Upper lobe of left lung (tissue), 6 donors: Measurements from ENCODE around the gene PDSS2. TPM values are rescaled to one million over a fixed set of nuclear protein-coding genes. Genes with fewer than 3 reads are reported as not detected.
A peak's percentile ranks its signal among the peaks of the same experiment; 100 is the strongest.

Experiments used
- ATAC-seq, 2 donors: fragments of 200-7000 bp; cut with Tn5 transposase; one replicate each; pipeline ENCODE4 v1.9.1; 2022; ENCODE audit warnings: mild to moderate bottlenecking in 2 of 2, moderate library complexity in 2 of 2; ENCODE audit not compliant: low FRiP score in 2 of 2
- DNase-seq, 2 donors: peaks; one replicate each; pipeline ENCODE4 v3.0.0-alpha.2; 2019 to 2020
- H3K27ac ChIP-seq, 4 donors: fragments of 200-600 bp; sonication (generic); one replicate each; pipeline ENCODE4 v1.5.1; 2016 to 2019
- H3K27me3 ChIP-seq, 4 donors: fragments of 200-600 bp; sonication (generic); one replicate each; pipeline ENCODE4 v1.5.1; 2017 to 2019
- H3K36me3 ChIP-seq, 4 donors: fragments of 200-600 bp; sonication (generic); one replicate each; pipeline ENCODE4 v1.5.1; 2016 to 2019
- H3K4me1 ChIP-seq, 4 donors: fragments of 200-600 bp; sonication (generic); one replicate each; pipeline ENCODE4 v1.5.1; 2018 to 2019
- H3K4me3 ChIP-seq, 4 donors: fragments of 200-600 bp; sonication (generic); one replicate each; pipeline ENCODE4 v1.5.1; 2017 to 2019; ENCODE audit warnings: mild to moderate bottlenecking in 2 of 4, moderate library complexity in 1 of 4
- H3K9me3 ChIP-seq, 4 donors: fragments of 200-600 bp; sonication (generic); one replicate each; pipeline ENCODE4 v1.5.1; 2018 to 2019
- EP300 ChIP-seq, 4 donors: sonication (generic); formaldehyde crosslinking; IDR thresholded peaks; one replicate each; pipeline ENCODE4 v1.5.1; 2017; ENCODE audit warnings: antibody characterized with exemption in 4 of 4, control low read depth in 2 of 4
- POLR2A ChIP-seq, 4 donors: fragments of 450-650 bp; IDR thresholded peaks; one replicate each; pipeline ENCODE4 v1.5.1; 2016 to 2017; ENCODE audit warnings: antibody characterized with exemption in 4 of 4, mild to moderate bottlenecking in 2 of 4
- POLR2AphosphoS5 ChIP-seq, 2 donors: sonication (generic); formaldehyde crosslinking; IDR thresholded peaks; one replicate each; pipeline ENCODE4 v1.5.1; 2017; ENCODE audit warnings: antibody characterized with exemption in 2 of 2
- WGBS, 2 donors: methylation state at CpG; one replicate each; pipeline ENCODE4 v1.1.5; 2017 to 2018; 5-methylcytosine and 5-hydroxymethylcytosine counted together
- total RNA-seq, 6 donors: library from RNA; depleted of rRNA in 4 of 6; stranded (reverse); fragments of >200 nt in 4 of 6; gene quantifications; one replicate each; pipeline versions ENCODE4 v1.1.0 to v1.2.1, GENCODE V29; 2016 to 2021
- TF ChIP-seq, protein P1 (sequence below), 6 experiments: fragments of 450-650 bp in 4 of 6; fragments of 200-600 bp in 2 of 6; sonication (generic) in 2 of 6; IDR thresholded peaks; one replicate each; pipeline ENCODE4 v1.5.1; 2016 to 2019; ENCODE audit warnings: antibody characterized with exemption in 6 of 6
- donor health status: DM: no; HTN: no; CAD: no; lungs with moderate emphysema.
- donor health status: DM: no; HTN: yes; CAD: no; lungs with severe emphysema.

PDSS2 gene
- total RNA-seq, 6 donors from 2014 or later: 5.1 to 20.9 (median 15.0) TPM

DNA sequence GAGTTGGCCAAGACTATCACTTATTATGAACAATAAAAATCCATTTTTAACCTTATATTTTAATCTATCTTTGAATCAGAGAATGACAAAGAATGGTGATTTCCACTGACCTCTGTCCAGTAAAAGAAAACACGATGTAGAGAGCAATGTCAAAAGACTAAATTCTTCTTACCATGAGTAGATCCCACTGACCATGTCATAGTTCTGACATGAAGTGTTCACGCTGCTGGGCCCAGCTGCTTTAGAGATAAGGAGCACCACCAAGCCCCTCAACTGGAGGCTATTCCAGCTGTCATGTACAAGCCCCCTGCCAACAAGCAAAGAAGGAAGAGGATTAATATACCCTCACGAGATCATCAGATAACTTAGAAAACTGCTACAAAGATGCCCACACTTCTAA lies 125.3 kb downstream of the PDSS2 start:
- TF ChIP-seq, protein P1, sequence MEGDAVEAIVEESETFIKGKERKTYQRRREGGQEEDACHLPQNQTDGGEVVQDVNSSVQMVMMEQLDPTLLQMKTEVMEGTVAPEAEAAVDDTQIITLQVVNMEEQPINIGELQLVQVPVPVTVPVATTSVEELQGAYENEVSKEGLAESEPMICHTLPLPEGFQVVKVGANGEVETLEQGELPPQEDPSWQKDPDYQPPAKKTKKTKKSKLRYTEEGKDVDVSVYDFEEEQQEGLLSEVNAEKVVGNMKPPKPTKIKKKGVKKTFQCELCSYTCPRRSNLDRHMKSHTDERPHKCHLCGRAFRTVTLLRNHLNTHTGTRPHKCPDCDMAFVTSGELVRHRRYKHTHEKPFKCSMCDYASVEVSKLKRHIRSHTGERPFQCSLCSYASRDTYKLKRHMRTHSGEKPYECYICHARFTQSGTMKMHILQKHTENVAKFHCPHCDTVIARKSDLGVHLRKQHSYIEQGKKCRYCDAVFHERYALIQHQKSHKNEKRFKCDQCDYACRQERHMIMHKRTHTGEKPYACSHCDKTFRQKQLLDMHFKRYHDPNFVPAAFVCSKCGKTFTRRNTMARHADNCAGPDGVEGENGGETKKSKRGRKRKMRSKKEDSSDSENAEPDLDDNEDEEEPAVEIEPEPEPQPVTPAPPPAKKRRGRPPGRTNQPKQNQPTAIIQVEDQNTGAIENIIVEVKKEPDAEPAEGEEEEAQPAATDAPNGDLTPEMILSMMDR (IDR thresholded peaks at IDR 0.05): no peak
- TF ChIP-seq EP300 (IDR thresholded peaks at IDR 0.05) (no peak), POLR2A (IDR thresholded peaks at IDR 0.05) (no peak), POLR2AphosphoS5 (IDR thresholded peaks at IDR 0.05) (no peak)
- ATAC-seq: no peak
- H3K9me3 ChIP-seq: no peaks in the 10 kb centered on the region
- 91 to 94% methylated on average over 3 of the region's 3 CpGs for WGBS, 2 donors
- H3K4me1 ChIP-seq: peaks cover 0 to 5% (median 2%) of the 10 kb centered on the region in 4 donors
- no peak overlapping the region for H3K4me3 ChIP-seq
- H3K27ac ChIP-seq: no peak overlapping the region
- H3K27me3 ChIP-seq: no peaks in the 10 kb centered on the region
- H3K36me3 ChIP-seq: peaks cover 0 to 5% (median 0%) of the 10 kb centered on the region in 4 donors
- no peak for DNase-seq

DNA sequence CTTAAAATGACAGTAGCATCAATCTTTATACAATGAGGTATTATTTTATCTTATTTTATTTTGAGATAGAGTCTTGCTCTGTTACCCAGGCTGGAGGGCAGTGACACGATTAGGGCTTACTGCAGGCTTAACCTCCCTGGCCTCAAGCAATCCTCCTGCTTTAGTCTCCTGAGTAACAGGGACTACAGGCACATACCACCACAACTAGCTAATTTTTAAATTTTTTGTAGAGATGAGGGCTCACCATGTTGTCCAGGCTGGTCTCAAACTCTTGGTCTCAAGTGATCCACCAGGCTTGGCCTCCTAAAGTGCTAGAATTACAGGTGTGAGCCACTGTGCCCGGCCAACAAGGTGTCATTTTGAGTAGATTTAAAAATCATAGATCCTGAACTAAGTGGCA lies 125.9 kb downstream of the PDSS2 start:
- WGBS, 2 donors: 90 to 96% methylated on average over 2 of the region's 2 CpGs
- H3K36me3 ChIP-seq: peaks cover 0 to 5% (median 0%) of the 10 kb centered on the region in 4 donors
- TF ChIP-seq POLR2A (IDR thresholded peaks at IDR 0.05): no peak
- no peak for TF ChIP-seq EP300 (IDR thresholded peaks at IDR 0.05)
- no peak for TF ChIP-seq POLR2AphosphoS5 (IDR thresholded peaks at IDR 0.05)
- TF ChIP-seq, protein P1 (IDR thresholded peaks at IDR 0.05): no peak
- no peak for ATAC-seq
- no peaks in the 10 kb centered on the region for H3K9me3 ChIP-seq
- no peak for DNase-seq
- no peaks in the 10 kb centered on the region for H3K27me3 ChIP-seq
- H3K27ac ChIP-seq: no peak overlapping the region
- no peak overlapping the region for H3K4me3 ChIP-seq
- peaks cover 0 to 8% (median 2%) of the 10 kb centered on the region in 4 donors for H3K4me1 ChIP-seq

DNA sequence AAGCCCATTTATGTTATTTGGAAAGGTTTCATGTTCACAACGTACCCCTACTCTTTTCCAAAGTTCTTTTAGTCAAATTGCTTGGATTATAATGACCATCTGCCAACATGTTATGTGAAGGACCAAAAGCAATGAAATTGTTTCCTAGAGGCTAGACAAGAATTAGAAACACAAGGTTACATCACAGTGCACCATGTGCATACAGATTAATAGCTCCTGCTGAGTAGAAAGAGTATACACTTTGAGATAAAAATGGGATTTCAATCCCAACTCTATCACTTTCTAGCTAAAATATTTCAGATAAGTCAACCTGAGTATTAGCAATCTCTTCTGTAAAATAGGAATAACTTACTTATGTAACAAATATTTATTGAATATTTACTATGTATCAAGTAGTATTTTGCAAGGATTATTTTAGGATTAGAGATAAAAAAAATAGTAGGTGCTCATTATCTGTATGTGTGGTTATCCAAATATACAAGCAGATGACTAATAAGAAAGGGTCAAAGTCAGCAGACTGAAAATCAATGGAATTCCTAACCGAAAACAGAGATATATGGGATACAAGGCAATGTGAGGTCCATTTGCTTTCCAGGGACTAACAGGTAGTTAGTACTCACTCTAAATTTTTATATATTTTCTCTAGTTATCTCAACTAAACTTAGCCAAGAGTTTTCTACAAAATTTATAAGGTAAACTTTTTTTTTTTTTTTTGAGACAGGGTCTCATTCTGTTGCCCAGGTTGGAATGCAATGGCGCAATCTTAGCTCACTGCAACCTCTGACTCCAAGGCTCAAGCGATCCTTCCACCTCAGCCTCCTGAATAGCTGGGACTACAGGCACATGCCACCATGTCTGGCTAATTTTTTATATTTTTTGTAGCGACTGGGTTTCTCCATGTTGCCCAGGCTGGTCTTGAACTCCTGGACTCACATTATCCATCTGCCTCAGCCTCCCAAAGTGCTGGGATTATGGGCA lies 127.7 kb downstream of the PDSS2 start:
- Histone ChIP-seq H3K36me3 (peaks cover 0 to 5% (median 0%) of the 10 kb centered on the region in 4 donors), H3K27me3 (no peaks in the 10 kb centered on the region), H3K4me3 (no peak overlapping the region), H3K27ac (no peak overlapping the region), H3K4me1 (peaks cover 0 to 8% (median 2%) of the 10 kb centered on the region in 4 donors), H3K9me3 (no peaks in the 10 kb centered on the region)
- ATAC-seq (no peak), DNase-seq (no peak)
- WGBS, 2 donors: 94 to 97% methylated on average over 5 of the region's 5 CpGs
- TF ChIP-seq POLR2AphosphoS5 (IDR thresholded peaks at IDR 0.05) (no peak), EP300 (IDR thresholded peaks at IDR 0.05) (no peak), POLR2A (IDR thresholded peaks at IDR 0.05) (no peak)
- TF ChIP-seq, protein P1 (IDR thresholded peaks at IDR 0.05): no peak

DNA sequence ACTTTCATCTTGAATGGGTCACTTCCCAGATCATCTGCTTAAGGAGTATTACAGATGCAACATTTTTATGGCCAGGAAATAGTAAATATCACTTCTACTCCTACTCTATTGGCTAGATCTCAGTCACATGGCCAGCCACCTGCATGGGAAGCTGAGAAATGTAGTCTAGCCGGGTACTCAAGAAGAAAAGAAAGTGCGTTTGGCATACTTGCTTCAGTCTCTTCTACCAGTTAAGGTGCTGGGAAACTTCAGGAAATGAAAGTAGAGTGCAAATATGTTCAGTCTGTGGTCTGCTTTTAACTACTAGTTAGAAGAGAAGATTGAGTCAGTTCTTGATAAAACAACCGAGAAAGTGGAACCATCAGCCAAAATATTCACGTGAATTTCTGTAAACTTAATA lies 129.2 kb downstream of the PDSS2 start:
- H3K9me3 ChIP-seq: no peaks in the 10 kb centered on the region
- no peak for TF ChIP-seq POLR2AphosphoS5 (IDR thresholded peaks at IDR 0.05)
- TF ChIP-seq, protein P1 (IDR thresholded peaks at IDR 0.05): no peak
- peak in 1 of 4 donors; percentile 6 for TF ChIP-seq EP300 (IDR thresholded peaks at IDR 0.05)
- TF ChIP-seq POLR2A (IDR thresholded peaks at IDR 0.05): no peak
- H3K4me1 ChIP-seq: peaks cover 0 to 8% (median 2%) of the 10 kb centered on the region in 4 donors
- H3K27me3 ChIP-seq: no peaks in the 10 kb centered on the region
- peak overlapping the region in 3 of 4 donors; percentile 14 to 69 (median 46) for H3K27ac ChIP-seq
- DNase-seq (peak in 1 of 2 donors; percentile 68), ATAC-seq (peak; percentile 59 to 92)
- WGBS, 2 donors: 55 to 58% methylated on average over 4 of the region's 4 CpGs
- no peak overlapping the region for H3K4me3 ChIP-seq
- H3K36me3 ChIP-seq: peaks cover 0 to 5% (median 0%) of the 10 kb centered on the region in 4 donors
